Measurements from ENCODE around the gene TMEM156. TPM values are rescaled to one million over a fixed set of nuclear protein-coding genes. Genes with fewer than 3 reads are reported as not detected.
A peak's percentile ranks its signal among the peaks of the same experiment; 100 is the strongest.

TMEM156 gene
- total and polyA plus RNA-seq, 2 donors (not counting 1 experiment from before 2014, with no cell fraction given) = 0.06 to 0.17 TPM

DNA sequence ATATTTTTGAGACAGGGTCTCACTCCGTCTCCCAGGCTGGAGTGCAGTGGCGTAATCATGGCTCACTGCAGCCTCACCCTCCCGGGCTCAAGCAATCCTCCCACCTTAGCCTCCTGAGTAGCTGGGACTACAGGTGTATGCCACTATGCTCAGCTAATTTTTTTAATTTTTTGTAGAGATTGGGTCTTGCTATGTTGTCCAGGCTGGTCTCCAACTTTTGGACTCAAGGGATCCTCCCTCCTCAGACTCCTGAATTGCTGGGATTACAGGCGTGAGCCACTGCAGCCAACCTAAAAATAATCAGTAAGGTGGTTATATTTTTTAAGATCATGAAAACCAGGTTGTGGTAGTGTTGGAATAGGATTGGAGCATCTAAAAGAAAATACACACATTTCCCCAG lies 38.1 kb downstream of the TMEM156 start:
- TF ChIP-seq, protein P1, sequence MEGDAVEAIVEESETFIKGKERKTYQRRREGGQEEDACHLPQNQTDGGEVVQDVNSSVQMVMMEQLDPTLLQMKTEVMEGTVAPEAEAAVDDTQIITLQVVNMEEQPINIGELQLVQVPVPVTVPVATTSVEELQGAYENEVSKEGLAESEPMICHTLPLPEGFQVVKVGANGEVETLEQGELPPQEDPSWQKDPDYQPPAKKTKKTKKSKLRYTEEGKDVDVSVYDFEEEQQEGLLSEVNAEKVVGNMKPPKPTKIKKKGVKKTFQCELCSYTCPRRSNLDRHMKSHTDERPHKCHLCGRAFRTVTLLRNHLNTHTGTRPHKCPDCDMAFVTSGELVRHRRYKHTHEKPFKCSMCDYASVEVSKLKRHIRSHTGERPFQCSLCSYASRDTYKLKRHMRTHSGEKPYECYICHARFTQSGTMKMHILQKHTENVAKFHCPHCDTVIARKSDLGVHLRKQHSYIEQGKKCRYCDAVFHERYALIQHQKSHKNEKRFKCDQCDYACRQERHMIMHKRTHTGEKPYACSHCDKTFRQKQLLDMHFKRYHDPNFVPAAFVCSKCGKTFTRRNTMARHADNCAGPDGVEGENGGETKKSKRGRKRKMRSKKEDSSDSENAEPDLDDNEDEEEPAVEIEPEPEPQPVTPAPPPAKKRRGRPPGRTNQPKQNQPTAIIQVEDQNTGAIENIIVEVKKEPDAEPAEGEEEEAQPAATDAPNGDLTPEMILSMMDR (conservative IDR thresholded peaks at IDR 0.05 in 1 of 2, IDR thresholded peaks at IDR 0.05 in 1 of 2; ENCODE audit: low read depth in 1 of 2, low read length in 2 of 2) = no peak
- TF ChIP-seq EZH2 (IDR thresholded peaks at IDR 0.05; ENCODE audit: low read length, missing control alignments) = no peak
- Histone ChIP-seq H3K27ac (ENCODE audit: insufficient read depth, low read length) (no peak overlapping the region), H3K4me3 (replicated peaks in 1 of 4; ENCODE audit: control extremely low read depth in 1 of 4, insufficient read depth in 1 of 4, low read depth in 3 of 4, low read length in 4 of 4) (no peak overlapping the region), H3K4me2 (ENCODE audit: extremely low read depth, insufficient read depth, low read length) (no peak overlapping the region), H2AFZ (ENCODE audit: low read length) (no peak overlapping the region), H3K9ac (ENCODE audit: insufficient read depth, low read length) (no peak overlapping the region), H3K27me3 (ENCODE audit: control insufficient read depth, insufficient read depth, low read length) (no peaks in the 10 kb centered on the region), H4K20me1 (ENCODE audit: control insufficient read depth, extremely low read depth, insufficient read depth, low read length) (no peaks in the 10 kb centered on the region), H3K4me1 (ENCODE audit: control insufficient read depth, extremely low read depth, insufficient read depth, low read length) (no peaks in the 10 kb centered on the region), H3K79me2 (ENCODE audit: control insufficient read depth, insufficient read depth, low read length) (no peaks in the 10 kb centered on the region), H3K36me3 (ENCODE audit: control insufficient read depth, insufficient read depth, low read length) (no peaks in the 10 kb centered on the region), H3K9me3 (ENCODE audit: control insufficient read depth, insufficient read depth, low read depth, low read length) (no peaks in the 10 kb centered on the region)
- DNase-seq (ENCODE audit: low read depth in 2 of 2) = no peak

DNA sequence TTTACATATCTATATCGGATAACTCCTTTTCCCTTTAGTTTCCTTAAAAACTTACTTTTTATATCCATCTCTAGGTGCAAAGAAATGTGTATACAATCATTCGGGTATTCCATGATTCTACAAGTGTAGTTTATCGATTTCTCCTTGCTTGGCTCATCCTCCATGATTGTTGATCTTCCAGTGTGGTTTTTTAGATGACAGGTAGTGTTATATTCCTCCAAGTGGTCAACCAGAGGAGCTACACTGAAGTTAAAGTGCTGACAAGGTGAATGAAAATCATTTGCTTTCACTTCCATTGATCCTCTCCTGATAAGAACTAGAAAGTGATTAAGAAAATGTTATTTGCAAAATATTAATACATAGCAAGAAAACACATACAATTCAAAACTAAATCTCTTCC lies 38.5 kb downstream of the TMEM156 start:
- Histone ChIP-seq H3K27ac (ENCODE audit: insufficient read depth, low read length) (no peak overlapping the region), H3K4me3 (replicated peaks in 1 of 4; ENCODE audit: control extremely low read depth in 1 of 4, insufficient read depth in 1 of 4, low read depth in 3 of 4, low read length in 4 of 4) (no peak overlapping the region), H3K79me2 (ENCODE audit: control insufficient read depth, insufficient read depth, low read length) (no peaks in the 10 kb centered on the region), H2AFZ (ENCODE audit: low read length) (no peak overlapping the region), H3K36me3 (ENCODE audit: control insufficient read depth, insufficient read depth, low read length) (no peaks in the 10 kb centered on the region), H3K9ac (ENCODE audit: insufficient read depth, low read length) (no peak overlapping the region), H4K20me1 (ENCODE audit: control insufficient read depth, extremely low read depth, insufficient read depth, low read length) (no peaks in the 10 kb centered on the region), H3K27me3 (ENCODE audit: control insufficient read depth, insufficient read depth, low read length) (no peaks in the 10 kb centered on the region), H3K4me2 (ENCODE audit: extremely low read depth, insufficient read depth, low read length) (no peak overlapping the region), H3K9me3 (ENCODE audit: control insufficient read depth, insufficient read depth, low read depth, low read length) (no peaks in the 10 kb centered on the region), H3K4me1 (ENCODE audit: control insufficient read depth, extremely low read depth, insufficient read depth, low read length) (no peaks in the 10 kb centered on the region)
- TF ChIP-seq, protein P1 (conservative IDR thresholded peaks at IDR 0.05 in 1 of 2, IDR thresholded peaks at IDR 0.05 in 1 of 2; ENCODE audit: low read depth in 1 of 2, low read length in 2 of 2) = peak in 1 of 2 donors; percentile 17
- no peak for TF ChIP-seq EZH2 (IDR thresholded peaks at IDR 0.05; ENCODE audit: low read length, missing control alignments)
- no peak for DNase-seq (ENCODE audit: low read depth in 2 of 2)

DNA sequence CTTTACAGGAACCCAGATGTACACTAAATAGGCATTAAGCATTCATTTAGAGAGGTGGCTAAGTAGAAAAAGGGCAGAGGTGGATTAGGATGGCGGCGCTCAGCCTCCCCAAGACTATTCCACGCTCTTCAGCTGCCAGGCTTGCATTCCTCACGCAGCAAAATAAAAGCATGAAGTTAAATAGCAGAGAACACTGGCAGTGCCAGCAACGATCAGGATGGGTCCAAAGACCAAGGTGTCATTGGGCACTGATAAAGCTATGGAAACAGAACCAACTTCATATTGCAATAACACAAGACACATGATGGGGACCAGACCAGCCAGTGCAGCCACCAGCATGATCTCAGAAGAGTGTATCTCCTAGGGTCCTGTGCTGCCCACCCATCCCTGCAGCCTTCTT lies 42.0 kb downstream of the TMEM156 start:
- Histone ChIP-seq H3K79me2 (ENCODE audit: control insufficient read depth, insufficient read depth, low read length) (no peaks in the 10 kb centered on the region), H3K4me1 (ENCODE audit: control insufficient read depth, extremely low read depth, insufficient read depth, low read length) (no peaks in the 10 kb centered on the region), H2AFZ (ENCODE audit: low read length) (no peak overlapping the region), H3K9ac (ENCODE audit: insufficient read depth, low read length) (no peak overlapping the region), H3K27me3 (ENCODE audit: control insufficient read depth, insufficient read depth, low read length) (no peaks in the 10 kb centered on the region), H3K9me3 (ENCODE audit: control insufficient read depth, insufficient read depth, low read depth, low read length) (no peaks in the 10 kb centered on the region), H3K27ac (ENCODE audit: insufficient read depth, low read length) (no peak overlapping the region), H3K4me2 (ENCODE audit: extremely low read depth, insufficient read depth, low read length) (no peak overlapping the region), H3K36me3 (ENCODE audit: control insufficient read depth, insufficient read depth, low read length) (no peaks in the 10 kb centered on the region), H3K4me3 (replicated peaks in 1 of 4; ENCODE audit: control extremely low read depth in 1 of 4, insufficient read depth in 1 of 4, low read depth in 3 of 4, low read length in 4 of 4) (no peak overlapping the region), H4K20me1 (ENCODE audit: control insufficient read depth, extremely low read depth, insufficient read depth, low read length) (no peaks in the 10 kb centered on the region)
- TF ChIP-seq, protein P1 (conservative IDR thresholded peaks at IDR 0.05 in 1 of 2, IDR thresholded peaks at IDR 0.05 in 1 of 2; ENCODE audit: low read depth in 1 of 2, low read length in 2 of 2) = no peak
- TF ChIP-seq EZH2 (IDR thresholded peaks at IDR 0.05; ENCODE audit: low read length, missing control alignments) = no peak
- DNase-seq (ENCODE audit: low read depth in 2 of 2) = no peak

Measured in fibroblast of lung (primary cell).